Neural cell (in vitro differentiated cells): ENCODE data around the gene PAN3. TPM values are rescaled to one million over a fixed set of nuclear protein-coding genes. Genes with fewer than 3 reads are reported as not detected.

Experiments used
- H2AFZ ChIP-seq: fragments of 200-600, 300-800 bp; sonication (generic), shearing (Covaris generic); 2 replicates; pipeline ENCODE4 v1.6.0; 2014; ENCODE audit warnings: low read depth, mild to moderate bottlenecking, antibody characterized with exemption, low read length, moderate library complexity
- H3F3A ChIP-seq: fragments of 200-600 bp; shearing (Covaris generic); 2 replicates; pipeline ENCODE4 v1.6.1; 2016; ENCODE audit warnings: mild to moderate bottlenecking, moderate library complexity, mixed read lengths, antibody characterized with exemption, low read length; ENCODE audit not compliant: insufficient read depth, poor library complexity, severe bottlenecking
- H3K27ac ChIP-seq: fragments of 200-600, 300-800 bp; sonication (generic), shearing (Covaris generic); 2 replicates; pipeline ENCODE4 v1.5.1; 2014; ENCODE audit warnings: mild to moderate bottlenecking, low read length, moderate library complexity
- H3K27me3 ChIP-seq: fragments of 300-800, 200-600 bp; sonication (generic), shearing (Covaris generic); 2 replicates; pipeline ENCODE4 v1.6.0; 2014; ENCODE audit warnings: mild to moderate bottlenecking, low read depth, low read length, moderate library complexity; ENCODE audit not compliant: insufficient read depth
- H3K36me3 ChIP-seq: fragments of 300-800, 200-600 bp; sonication (generic), shearing (Covaris generic); 2 replicates; pipeline ENCODE4 v1.5.1; 2014; ENCODE audit warnings: mild to moderate bottlenecking, antibody characterized with exemption, low read length, moderate library complexity; ENCODE audit not compliant: insufficient read depth
- H3K4me2 ChIP-seq: fragments of 300-800, 200-600 bp; sonication (generic), shearing (Covaris generic); 2 replicates; pipeline ENCODE4 v1.6.0; 2014; ENCODE audit warnings: mild to moderate bottlenecking, low read length
- H3K4me3 ChIP-seq: fragments of 300-800, 200-600 bp; sonication (generic), shearing (Covaris generic); 2 replicates; pipeline ENCODE4 v1.5.1; 2014; ENCODE audit warnings: mild to moderate bottlenecking, low read length, moderate library complexity
- H3K79me2 ChIP-seq: fragments of 200-600 bp; shearing (Covaris generic); replicated peaks from 2 replicates; pipeline ENCODE4 v1.6.0; 2014; ENCODE audit warnings: mild to moderate bottlenecking, low read length, moderate library complexity; ENCODE audit not compliant: insufficient read depth
- H3K9ac ChIP-seq: fragments of 300-800, 200-600 bp; sonication (generic), shearing (Covaris generic); 2 replicates; pipeline ENCODE4 v1.6.1; 2016; ENCODE audit warnings: mild to moderate bottlenecking, low read length, mixed read lengths
- H3K9me2 ChIP-seq: fragments of 200-600 bp; shearing (Covaris generic); 2 replicates; pipeline ENCODE4 v1.6.1; 2016; ENCODE audit warnings: mild to moderate bottlenecking, low read length, mixed read lengths; ENCODE audit not compliant: insufficient read depth
- H3K9me3 ChIP-seq: fragments of 200-600, 300-800 bp; sonication (generic), shearing (Covaris generic); 2 replicates; pipeline ENCODE4 v1.6.1; 2016; ENCODE audit warnings: mild to moderate bottlenecking, mixed run types, low read length, moderate library complexity, mixed read lengths
- H4K20me1 ChIP-seq: fragments of 200-600 bp; shearing (Covaris generic); 2 replicates; pipeline ENCODE4 v1.6.1; 2016; ENCODE audit warnings: mild to moderate bottlenecking, mixed run types; ENCODE audit not compliant: insufficient read depth
- EP300 ChIP-seq: fragments of 450-650 bp; conservative IDR thresholded peaks from 2 replicates; pipeline ENCODE4 v1.6.1; 2014; ENCODE audit warnings: antibody characterized with exemption, mild to moderate bottlenecking, moderate library complexity; ENCODE audit not compliant: poor library complexity, severe bottlenecking
- EZH2 ChIP-seq: fragments of 200-600, 300-800 bp; shearing (Covaris generic), sonication (generic); IDR thresholded peaks from 2 replicates; pipeline ENCODE4 v1.6.1; 2014; ENCODE audit warnings: antibody characterized with exemption, low read length, borderline replicate concordance, mild to moderate bottlenecking; ENCODE audit not compliant: insufficient read depth, poor library complexity, severe bottlenecking
- MXI1 ChIP-seq: fragments of 450-650 bp; conservative IDR thresholded peaks from 2 replicates; pipeline ENCODE4 v1.6.1; 2014; ENCODE audit warnings: antibody characterized with exemption, mild to moderate bottlenecking; ENCODE audit not compliant: poor library complexity, severe bottlenecking
- POLR2AphosphoS5 ChIP-seq: IDR thresholded peaks from 2 replicates; pipeline ENCODE4 v1.6.1; 2012
- RAD21 ChIP-seq: fragments of 450-650 bp; conservative IDR thresholded peaks from 2 replicates; pipeline ENCODE4 v1.6.1; 2014; ENCODE audit warnings: antibody characterized with exemption, mild to moderate bottlenecking, moderate library complexity
- SMC3 ChIP-seq: fragments of 450-650 bp; conservative IDR thresholded peaks from 2 replicates; pipeline ENCODE4 v1.6.1; 2014; ENCODE audit warnings: antibody characterized with exemption, mild to moderate bottlenecking, moderate library complexity; ENCODE audit not compliant: poor library complexity
- TAF1 ChIP-seq: IDR thresholded peaks from 2 replicates; pipeline ENCODE4 v1.6.1; 2012; ENCODE audit warnings: low read depth
- polyA plus RNA-seq: library from polyadenylated mRNA; depleted of rRNA; stranded (reverse); fragments of >200 nt; gene quantifications from 2 replicates; pipeline ENCODE4 v1.2.3, GENCODE V29; 2014
- TF ChIP-seq, protein P1 (sequence below): IDR thresholded peaks from 2 replicates; pipeline ENCODE4 v1.6.1; 2012; ENCODE audit warnings: borderline replicate concordance
- TF ChIP-seq, protein P2 (sequence below): fragments of 450-650 bp; IDR thresholded peaks from 2 replicates; pipeline ENCODE4 v1.5.1; 2014; ENCODE audit warnings: antibody characterized with exemption, mild to moderate bottlenecking, moderate library complexity; ENCODE audit not compliant: poor library complexity, severe bottlenecking

Gene PAN3
- polyA plus RNA-seq, 1 donor from 2014 or later = 44.0 TPM

DNA sequence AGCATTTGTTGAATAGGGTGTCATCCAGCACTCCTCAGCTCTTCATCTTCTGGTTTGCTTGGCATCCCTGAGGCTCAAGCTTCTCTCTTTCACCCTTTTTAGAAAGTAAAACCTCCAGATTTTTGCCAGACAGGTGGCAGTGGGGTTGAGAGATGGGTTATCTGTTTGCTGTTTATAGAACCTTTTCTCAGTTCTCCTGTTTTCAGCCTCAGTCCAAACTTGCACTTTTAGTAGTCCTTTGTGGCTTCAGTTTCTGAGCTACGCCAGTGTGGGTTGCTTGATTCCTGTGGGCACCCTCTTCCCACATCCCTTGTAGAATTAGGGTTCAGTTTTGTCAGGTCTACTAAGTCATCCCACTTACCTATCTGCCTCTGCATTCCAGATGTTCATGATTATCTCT lies 147.9 kb downstream of the PAN3 start:
- Histone ChIP-seq H3K4me3 (no peak overlapping the region), H3K27ac (no peak overlapping the region), H4K20me1 (no peaks in the 10 kb centered on the region), H3K9me2 (no peaks in the 10 kb centered on the region), H3K9me3 (no peaks in the 10 kb centered on the region), H3K36me3 (peaks cover 4% of the 10 kb centered on the region), H2AFZ (no peak overlapping the region), H3K4me2 (no peak overlapping the region), H3K9ac (no peak overlapping the region), H3K79me2 (no peaks in the 10 kb centered on the region), H3K27me3 (no peaks in the 10 kb centered on the region), H3F3A (no peaks in the 10 kb centered on the region)
- no peak for TF ChIP-seq EP300
- TF ChIP-seq, protein P1, sequence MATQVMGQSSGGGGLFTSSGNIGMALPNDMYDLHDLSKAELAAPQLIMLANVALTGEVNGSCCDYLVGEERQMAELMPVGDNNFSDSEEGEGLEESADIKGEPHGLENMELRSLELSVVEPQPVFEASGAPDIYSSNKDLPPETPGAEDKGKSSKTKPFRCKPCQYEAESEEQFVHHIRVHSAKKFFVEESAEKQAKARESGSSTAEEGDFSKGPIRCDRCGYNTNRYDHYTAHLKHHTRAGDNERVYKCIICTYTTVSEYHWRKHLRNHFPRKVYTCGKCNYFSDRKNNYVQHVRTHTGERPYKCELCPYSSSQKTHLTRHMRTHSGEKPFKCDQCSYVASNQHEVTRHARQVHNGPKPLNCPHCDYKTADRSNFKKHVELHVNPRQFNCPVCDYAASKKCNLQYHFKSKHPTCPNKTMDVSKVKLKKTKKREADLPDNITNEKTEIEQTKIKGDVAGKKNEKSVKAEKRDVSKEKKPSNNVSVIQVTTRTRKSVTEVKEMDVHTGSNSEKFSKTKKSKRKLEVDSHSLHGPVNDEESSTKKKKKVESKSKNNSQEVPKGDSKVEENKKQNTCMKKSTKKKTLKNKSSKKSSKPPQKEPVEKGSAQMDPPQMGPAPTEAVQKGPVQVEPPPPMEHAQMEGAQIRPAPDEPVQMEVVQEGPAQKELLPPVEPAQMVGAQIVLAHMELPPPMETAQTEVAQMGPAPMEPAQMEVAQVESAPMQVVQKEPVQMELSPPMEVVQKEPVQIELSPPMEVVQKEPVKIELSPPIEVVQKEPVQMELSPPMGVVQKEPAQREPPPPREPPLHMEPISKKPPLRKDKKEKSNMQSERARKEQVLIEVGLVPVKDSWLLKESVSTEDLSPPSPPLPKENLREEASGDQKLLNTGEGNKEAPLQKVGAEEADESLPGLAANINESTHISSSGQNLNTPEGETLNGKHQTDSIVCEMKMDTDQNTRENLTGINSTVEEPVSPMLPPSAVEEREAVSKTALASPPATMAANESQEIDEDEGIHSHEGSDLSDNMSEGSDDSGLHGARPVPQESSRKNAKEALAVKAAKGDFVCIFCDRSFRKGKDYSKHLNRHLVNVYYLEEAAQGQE = no peak
- no peak for TF ChIP-seq MXI1
- no peak for TF ChIP-seq SMC3
- TF ChIP-seq EZH2 = no peak
- TF ChIP-seq TAF1 = no peak
- no peak for TF ChIP-seq POLR2AphosphoS5

DNA sequence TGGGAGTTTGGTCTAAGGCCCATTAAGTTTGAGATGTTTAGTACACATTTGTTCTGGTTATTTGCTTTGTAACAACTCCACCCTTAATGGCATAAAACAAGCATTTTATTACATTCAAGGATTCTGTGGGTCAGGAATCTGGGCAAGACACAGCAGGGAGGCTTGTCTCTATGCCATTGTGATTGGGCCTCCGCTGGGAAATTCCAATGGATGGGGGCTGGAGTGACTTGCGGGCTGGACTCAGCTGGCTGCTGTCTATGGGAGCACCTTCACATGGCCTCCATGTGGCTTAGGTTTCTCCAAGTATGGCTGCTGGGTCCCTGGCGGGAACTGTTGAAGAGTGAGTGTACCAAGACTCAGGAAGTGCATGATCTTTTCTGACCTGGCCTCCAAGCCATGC lies 159.0 kb downstream of the PAN3 start:
- Histone ChIP-seq H3K36me3 (peaks cover 5% of the 10 kb centered on the region), H3K27me3 (no peaks in the 10 kb centered on the region), H3K9me2 (no peaks in the 10 kb centered on the region), H3K4me3 (no peak overlapping the region), H3F3A (no peaks in the 10 kb centered on the region), H3K27ac (no peak overlapping the region), H3K9ac (no peak overlapping the region), H2AFZ (no peak overlapping the region), H3K79me2 (no peaks in the 10 kb centered on the region), H3K9me3 (no peaks in the 10 kb centered on the region), H3K4me2 (no peak overlapping the region), H4K20me1 (no peaks in the 10 kb centered on the region)
- TF ChIP-seq MXI1 = no peak
- TF ChIP-seq, protein P2, sequence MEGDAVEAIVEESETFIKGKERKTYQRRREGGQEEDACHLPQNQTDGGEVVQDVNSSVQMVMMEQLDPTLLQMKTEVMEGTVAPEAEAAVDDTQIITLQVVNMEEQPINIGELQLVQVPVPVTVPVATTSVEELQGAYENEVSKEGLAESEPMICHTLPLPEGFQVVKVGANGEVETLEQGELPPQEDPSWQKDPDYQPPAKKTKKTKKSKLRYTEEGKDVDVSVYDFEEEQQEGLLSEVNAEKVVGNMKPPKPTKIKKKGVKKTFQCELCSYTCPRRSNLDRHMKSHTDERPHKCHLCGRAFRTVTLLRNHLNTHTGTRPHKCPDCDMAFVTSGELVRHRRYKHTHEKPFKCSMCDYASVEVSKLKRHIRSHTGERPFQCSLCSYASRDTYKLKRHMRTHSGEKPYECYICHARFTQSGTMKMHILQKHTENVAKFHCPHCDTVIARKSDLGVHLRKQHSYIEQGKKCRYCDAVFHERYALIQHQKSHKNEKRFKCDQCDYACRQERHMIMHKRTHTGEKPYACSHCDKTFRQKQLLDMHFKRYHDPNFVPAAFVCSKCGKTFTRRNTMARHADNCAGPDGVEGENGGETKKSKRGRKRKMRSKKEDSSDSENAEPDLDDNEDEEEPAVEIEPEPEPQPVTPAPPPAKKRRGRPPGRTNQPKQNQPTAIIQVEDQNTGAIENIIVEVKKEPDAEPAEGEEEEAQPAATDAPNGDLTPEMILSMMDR = no peak
- no peak for TF ChIP-seq SMC3
- no peak for TF ChIP-seq TAF1
- no peak for TF ChIP-seq RAD21
- TF ChIP-seq, protein P1 = no peak
